NCI-H748 treated with DMSO at 0.1 percent for 48 hours (cell line): ENCODE measurements around the gene LPCAT1.
A peak's percentile ranks its signal among the peaks of the same experiment; 100 is the strongest.

ENCODE experiments used
- DNase-seq: peaks from one replicate; lab custom pipeline; 2025; lab: John Stamatoyannopoulos, UW

The LPCAT1 gene

DNA sequence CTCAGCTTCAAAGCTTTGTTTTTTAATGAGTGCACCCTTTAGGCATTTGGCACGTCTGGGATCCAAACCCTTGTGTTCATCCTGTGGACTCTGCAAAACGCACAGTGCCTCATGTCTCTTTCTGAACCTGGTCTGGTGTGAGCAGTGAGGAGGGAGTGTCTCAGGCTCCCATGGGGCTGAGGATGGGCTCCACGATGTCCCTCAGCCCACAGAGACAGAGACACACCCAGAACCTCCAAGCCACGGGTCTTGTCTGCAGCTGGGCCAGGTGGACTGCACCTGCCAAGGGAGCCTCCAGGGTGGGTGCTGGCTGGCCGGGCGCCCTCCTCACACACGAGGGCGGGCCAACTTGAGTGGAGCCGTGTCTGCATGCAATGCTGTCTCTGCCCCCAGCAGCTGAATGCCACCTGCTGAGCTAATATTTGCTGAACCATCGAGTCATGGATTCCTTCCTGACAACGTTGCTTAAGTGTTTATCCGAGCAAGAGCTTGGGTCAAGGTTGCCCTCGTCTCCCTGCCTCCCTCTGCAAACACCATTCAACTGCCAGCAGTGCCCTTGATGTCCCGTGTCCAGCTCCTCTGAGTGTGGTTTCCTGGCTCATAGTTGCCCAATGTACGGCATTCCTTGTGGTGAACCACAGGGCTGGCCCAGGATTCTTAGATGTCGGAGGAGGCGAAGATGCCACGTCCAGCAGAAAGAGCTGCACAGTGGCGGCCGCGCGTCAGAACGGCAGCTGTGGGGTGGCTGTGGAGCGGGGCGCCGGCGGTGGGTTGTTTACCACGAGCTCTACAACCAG lies 31.4 kb upstream of the LPCAT1 start:
- peak; percentile 63 for DNase-seq

GRCh38 chr5:1554410-1554967 lies 30.7 kb upstream of the LPCAT1 start:
- DNase-seq, result no peak

- DNase-seq, result no peak
Measured at GRCh38 chr5:1553539-1554409, 30.0 kb upstream of the LPCAT1 start.

DNA sequence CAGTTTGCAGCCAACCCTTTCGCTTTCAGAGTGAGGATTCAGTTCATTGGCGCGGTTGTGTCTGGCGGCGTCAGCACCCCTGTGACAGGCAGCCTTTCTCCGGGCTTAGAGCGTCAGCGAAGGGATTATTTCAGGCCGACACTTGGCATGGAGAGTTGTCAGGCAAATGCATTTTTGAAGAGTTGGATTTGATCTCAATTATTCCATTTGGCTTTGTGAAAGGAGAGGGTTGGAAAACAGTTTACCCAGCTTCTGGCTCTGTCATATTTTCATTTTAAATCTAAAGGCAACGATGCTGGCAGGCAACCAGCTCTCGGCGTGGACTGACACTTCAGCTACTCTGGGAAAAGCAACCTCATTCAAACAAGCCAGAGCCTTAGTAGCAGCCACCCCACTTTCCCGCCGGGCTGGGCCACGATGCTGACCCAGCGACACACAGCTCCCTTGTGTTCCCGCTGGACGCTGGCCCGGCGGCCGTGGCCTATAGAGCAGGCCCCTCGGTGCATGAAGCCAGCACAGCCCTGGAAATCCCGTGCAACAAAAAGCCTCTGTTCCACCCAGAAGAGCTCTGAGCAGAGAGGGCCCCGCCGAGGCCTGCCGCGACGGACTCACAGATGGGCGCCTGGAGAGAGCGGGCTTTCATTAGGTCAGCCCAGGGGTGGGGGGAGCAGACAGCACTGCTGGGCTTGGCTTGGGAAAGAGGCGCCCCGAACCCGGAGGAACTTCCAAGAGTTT lies 28.9 kb upstream of the LPCAT1 start:
- no peak for DNase-seq

GRCh38 chr5:1551426-1552301 lies 27.9 kb upstream of the LPCAT1 start:
- DNase-seq, result no peak

- no peak for DNase-seq
Measured at GRCh38 chr5:1550287-1551076, 26.7 kb upstream of the LPCAT1 start.

- DNase-seq, result no peak
Measured at GRCh38 chr5:1549475-1550030, 25.8 kb upstream of the LPCAT1 start.

DNA sequence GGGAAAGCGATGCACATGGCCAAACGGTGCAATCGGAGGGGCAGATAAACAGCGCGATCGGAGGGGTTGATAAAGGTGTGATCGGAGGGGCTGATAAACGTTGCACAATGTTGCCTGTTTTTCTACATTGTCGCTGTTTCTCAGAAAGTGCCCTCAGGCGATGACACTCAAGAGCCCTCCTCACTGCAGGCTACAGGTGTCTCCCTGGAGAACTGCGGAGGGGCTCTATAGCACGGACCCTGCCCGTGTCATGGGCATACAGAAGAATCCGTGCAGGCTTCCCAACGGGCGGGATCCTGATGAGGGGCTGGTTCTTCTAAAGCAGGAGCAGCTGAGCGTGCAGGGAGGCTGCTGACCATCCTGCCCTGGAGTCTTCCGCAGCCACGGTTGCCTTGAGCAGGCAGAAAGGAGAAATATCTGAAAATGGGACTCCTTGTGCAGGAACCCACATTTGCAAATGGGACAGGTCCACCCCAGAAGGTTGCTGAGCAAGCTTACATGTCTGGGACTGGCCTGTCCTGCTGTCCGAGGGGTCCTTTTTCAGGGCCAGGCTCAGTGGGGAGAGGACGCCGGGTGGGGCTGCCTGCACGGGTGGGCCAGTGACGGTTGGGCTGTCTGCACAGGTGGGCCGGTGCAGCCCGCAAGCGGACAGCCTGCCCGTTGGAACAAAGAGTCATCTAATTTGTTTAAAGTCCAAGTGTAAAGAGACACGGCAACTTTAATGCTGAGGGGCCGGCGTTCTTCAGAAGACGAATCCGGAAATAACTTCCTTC lies 25.1 kb upstream of the LPCAT1 start:
- no peak for DNase-seq

- DNase-seq, result no peak
Measured at GRCh38 chr5:1547655-1548054, 23.9 kb upstream of the LPCAT1 start.

- no peak for DNase-seq
Measured at GRCh38 chr5:1547236-1547635, 23.5 kb upstream of the LPCAT1 start.

DNA sequence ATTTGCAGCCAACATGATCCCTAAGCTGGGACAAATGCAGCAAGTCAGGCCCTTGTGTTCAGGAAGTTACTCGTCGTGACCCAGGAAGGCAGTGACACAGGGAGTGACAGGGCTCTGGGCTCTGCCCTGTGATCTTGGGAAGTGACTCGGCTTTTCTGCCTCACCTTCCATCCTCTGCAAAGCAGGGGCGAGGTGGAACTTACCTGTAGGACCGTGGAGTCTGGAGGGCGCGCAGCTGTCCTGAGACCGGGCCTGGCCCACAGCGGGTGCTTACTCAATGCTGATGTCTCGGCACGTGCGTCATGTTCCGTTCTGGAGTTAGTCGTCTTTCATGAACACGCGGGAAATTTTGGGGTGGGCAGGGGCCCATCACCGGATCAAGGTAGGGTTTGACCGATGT lies 22.8 kb upstream of the LPCAT1 start:
- DNase-seq, result no peak

DNA sequence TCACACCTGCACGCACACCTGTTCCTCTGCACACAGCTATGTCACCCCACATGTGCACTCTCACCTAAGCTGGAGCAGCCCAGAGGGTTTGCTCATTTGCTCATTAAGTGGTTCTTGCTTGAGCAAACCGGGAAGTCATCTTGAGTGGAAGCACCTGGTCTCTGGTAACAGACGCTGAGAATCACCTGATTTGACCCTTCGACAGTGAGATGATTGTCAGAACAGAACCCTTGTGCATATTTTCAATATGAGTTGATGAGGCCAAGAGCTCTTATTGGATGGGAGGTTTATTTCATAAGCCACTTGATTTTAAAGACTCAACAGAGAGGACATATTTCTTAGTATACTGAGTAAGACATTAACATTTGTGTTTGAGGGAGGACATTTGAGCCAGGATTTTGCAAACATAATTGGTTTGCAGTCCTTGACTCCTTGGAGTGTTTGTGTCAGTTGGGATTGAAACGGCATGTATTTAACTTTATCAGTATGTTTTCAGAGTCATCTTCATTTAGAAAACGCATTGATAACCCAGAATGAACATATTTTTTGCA lies 22.1 kb upstream of the LPCAT1 start:
- peak; percentile 77 for DNase-seq

GRCh38 chr5:1545126-1545804 lies 21.5 kb upstream of the LPCAT1 start:
- no peak for DNase-seq

DNA sequence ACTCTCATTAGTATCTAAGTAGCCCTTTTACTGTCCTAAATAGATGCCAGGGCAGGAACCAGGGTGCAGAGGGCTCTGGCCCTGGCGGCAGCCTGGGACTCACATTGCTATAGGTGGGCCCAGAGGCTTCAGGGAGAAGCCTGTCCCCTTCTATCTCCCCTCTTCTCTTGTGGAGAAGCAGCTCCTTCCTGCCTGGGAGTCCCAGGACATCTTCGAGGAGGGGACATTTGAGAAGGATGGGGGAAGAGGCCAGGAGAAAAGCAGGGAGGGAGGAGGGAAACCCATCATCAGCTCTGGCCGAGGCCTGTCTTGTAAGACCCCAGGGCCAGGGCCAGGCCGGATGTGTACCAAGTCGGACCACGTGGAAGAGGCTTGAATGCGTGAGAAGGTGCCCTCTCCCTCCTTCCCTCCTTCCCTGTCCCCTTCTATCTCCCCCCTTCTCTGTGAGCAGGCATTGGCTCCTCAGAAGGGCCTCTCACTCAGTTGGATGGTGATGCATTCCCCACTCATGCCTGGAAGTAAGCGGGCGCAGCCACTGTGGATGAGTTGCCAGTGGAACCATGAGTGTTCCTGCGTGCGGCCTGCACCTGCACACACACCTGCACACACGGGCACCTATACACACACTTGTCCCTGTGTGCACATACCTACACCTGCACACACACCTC lies 20.7 kb upstream of the LPCAT1 start:
- DNase-seq, result no peak

DNA sequence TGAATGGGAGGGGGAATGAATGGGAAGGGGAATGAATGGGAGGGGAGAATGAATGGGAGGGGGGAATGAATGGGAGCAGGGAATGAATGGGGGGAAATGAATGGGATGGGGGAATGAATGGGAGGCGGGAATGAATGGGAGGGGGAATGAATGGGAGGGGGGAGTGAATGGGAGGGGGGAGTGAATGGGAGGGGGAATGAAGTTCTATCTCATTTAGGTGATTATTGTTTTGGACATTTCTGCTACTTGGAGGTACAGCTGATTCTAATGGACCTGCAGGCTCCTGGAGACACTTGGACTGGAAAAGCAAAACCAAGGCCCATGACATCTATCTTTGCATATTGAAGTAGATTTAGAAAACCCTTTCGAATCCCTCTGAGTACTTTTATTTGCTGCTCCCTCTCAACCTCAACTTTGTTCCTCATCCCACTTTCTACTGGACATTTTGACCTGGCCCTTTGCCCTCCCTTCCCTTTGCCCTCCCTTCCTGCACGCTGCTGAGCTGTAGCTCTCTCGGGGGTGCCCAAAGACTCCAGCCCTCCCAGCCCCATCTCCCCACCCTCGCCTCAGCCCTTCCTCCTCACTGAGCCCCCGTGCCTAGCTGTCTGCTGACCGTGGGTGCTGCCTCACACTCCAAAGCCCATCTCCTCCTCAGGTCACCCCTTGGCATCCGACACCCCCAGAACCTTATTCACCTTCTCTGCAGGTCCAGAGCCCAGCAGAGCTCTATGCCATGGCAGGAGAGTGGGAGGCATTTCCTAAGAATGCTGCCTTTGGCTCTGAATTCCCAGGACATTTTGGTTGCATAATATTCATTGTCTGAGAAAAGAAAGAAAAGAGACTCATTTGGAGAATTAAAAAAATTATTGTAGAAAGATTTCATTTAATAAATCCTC lies 19.9 kb upstream of the LPCAT1 start:
- DNase-seq, result no peak

GRCh38 chr5:1542781-1543180 lies 19.0 kb upstream of the LPCAT1 start:
- DNase-seq, result no peak
